K562 (cell line): Measurements from ENCODE around the gene REEP6.

Experiments used
- ARID2 ChIP-seq: fragments of 450-650 bp; IDR thresholded peaks from 2 replicates; pipeline ENCODE4 v1.6.1; 2017; ENCODE audit warnings: antibody characterized with exemption, mild to moderate bottlenecking
- CEBPB ChIP-seq: fragments of 450-650 bp; IDR thresholded peaks from 2 replicates; pipeline ENCODE4 v1.6.1; 2016; ENCODE audit warnings: missing genetic modification characterization, missing compliant biosample characterization
- CTCF ChIP-seq, 3 experiments: IDR thresholded peaks in 2 of 3; conservative IDR thresholded peaks in 1 of 3; 2 replicates each; pipeline ENCODE4 v1.5.1; 2011 to 2012; ENCODE audit warnings: low read length in 3 of 3, mild to moderate bottlenecking in 3 of 3, control low read depth in 2 of 3, improper control_type of control experiment in 1 of 3, inconsistent platforms in 1 of 3, low read depth in 1 of 3, mixed read lengths in 1 of 3, moderate library complexity in 1 of 3; ENCODE audit not compliant: insufficient read depth in 2 of 3
- E2F1 ChIP-seq: sonication (generic); formaldehyde crosslinking; IDR thresholded peaks from 2 replicates; pipeline ENCODE4 v1.8.1; 2023; ENCODE audit warnings: mild to moderate bottlenecking, missing genetic modification reagents, moderate library complexity
- EGR1 ChIP-seq: fragments of 450-650 bp; conservative IDR thresholded peaks from 2 replicates; pipeline ENCODE4 v1.6.1; 2017; ENCODE audit warnings: mild to moderate bottlenecking
- ILF3 ChIP-seq: fragments of 450-650 bp; IDR thresholded peaks from 2 replicates; pipeline ENCODE4 v1.6.1; 2018; ENCODE audit warnings: antibody characterized with exemption, mild to moderate bottlenecking, moderate library complexity, borderline replicate concordance
- PHF20 ChIP-seq: fragments of 450-650 bp; IDR thresholded peaks from 2 replicates; pipeline ENCODE4 v1.6.1; 2018; ENCODE audit not compliant: partially characterized antibody
- POLR2A ChIP-seq: fragments of 450-650 bp; conservative IDR thresholded peaks from 2 replicates; pipeline ENCODE4 v1.6.1; 2016
- SMAD1 ChIP-seq: fragments of 150-350 bp; IDR thresholded peaks from 2 replicates; pipeline ENCODE4 v1.6.1; 2014; ENCODE audit warnings: low read length, low read depth; ENCODE audit not compliant: partially characterized antibody
- SRSF7 ChIP-seq: fragments of 200-400 bp; formaldehyde crosslinking; optimal IDR thresholded peaks from 2 replicates; pipeline ENCODE3; 2017; ENCODE audit warnings: mild to moderate bottlenecking, low read depth, low read length
- TARDBP ChIP-seq: fragments of 450-650 bp; IDR thresholded peaks from 2 replicates; pipeline ENCODE4 v1.6.1; 2016
- ZNF445 ChIP-seq: fragments of 250-450 bp; sonication (Bioruptor Pico); IDR thresholded peaks from 2 replicates; pipeline ENCODE4 v1.4.0; 2020; ENCODE audit warnings: low read depth, mild to moderate bottlenecking, moderate library complexity

- TF ChIP-seq PHF20, result no peak
- no peak for TF ChIP-seq CEBPB (tag)
- TF ChIP-seq POLR2A, result no peak
- TF ChIP-seq ARID2, result no peak
- TF ChIP-seq ILF3, result no peak
- no peak for TF ChIP-seq ZNF445 (CRISPR knock-in tag)
- no peak for TF ChIP-seq E2F1 (CRISPR knock-in tag)
- no peak for TF ChIP-seq SRSF7
- no peak for TF ChIP-seq EGR1
- TF ChIP-seq CTCF (IDR thresholded peaks at IDR 0.05 in 2 of 3, conservative IDR thresholded peaks at IDR 0.05 in 1 of 3; ENCODE audit: insufficient read depth in 2 of 3, low read depth in 1 of 3, low read length in 3 of 3), result no peak
- TF ChIP-seq SMAD1, result no peak
- no peak for TF ChIP-seq TARDBP
Observed at GRCh38 chr19:1457892-1458291, 33.1 kb upstream of the REEP6 start.
